HG02981 (cell line): ENCODE data around the gene NPEPPS.
"Not testable (repeated sequence)": the region's sequence is repeated elsewhere in the genome, so short reads cannot be mapped to it uniquely, and the experiment has no call there.

Experiments used
- ATAC-seq: cut with Tn5 transposase; IDR thresholded peaks from one replicate; pipeline ENCODE4 v1.9.1; 2021; ENCODE audit warnings: mild to moderate bottlenecking, moderate library complexity; ENCODE audit not compliant: unreplicated experiment

Gene NPEPPS

DNA sequence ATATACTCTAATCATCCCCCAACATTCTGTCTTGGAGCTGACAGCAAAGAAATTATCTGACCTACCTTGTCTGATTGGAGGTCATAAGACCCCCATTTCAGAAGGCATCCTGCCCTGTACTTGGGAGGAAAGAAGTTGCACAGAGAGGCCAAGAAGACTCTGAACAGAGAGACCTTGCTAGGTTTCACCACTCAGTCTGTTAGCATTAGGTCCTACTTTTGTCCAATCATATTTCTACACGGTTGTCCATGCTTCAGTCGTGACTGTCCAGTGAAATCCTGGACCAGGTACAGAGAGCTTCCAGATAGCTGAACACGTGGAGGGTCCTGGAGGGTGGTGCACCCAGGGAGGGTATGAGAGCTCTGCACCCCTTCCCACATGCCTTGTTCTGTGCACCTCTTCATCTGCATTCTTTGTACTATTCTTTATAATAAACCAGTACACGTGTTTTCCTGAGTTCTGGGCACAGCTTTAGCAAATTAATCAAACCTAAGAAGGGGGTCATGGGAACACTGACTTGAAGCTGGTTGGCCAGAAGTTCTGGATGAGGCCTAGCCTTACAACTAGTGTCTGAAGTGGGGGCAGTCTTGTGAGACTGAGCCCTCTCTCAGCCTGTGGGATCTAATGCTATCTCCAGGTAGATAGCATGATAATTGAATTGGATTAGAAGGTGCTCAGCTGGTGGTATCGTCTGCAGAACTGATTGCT is 30.9 kb downstream of the NPEPPS start:
- not testable (repeated sequence) for ATAC-seq

- ATAC-seq = not testable (repeated sequence)
Observed at GRCh38 chr17:47562406-47562705, 31.4 kb downstream of the NPEPPS start.

GRCh38 chr17:47567261-47567660 is 36.4 kb downstream of the NPEPPS start:
- ATAC-seq = not testable (repeated sequence)

DNA sequence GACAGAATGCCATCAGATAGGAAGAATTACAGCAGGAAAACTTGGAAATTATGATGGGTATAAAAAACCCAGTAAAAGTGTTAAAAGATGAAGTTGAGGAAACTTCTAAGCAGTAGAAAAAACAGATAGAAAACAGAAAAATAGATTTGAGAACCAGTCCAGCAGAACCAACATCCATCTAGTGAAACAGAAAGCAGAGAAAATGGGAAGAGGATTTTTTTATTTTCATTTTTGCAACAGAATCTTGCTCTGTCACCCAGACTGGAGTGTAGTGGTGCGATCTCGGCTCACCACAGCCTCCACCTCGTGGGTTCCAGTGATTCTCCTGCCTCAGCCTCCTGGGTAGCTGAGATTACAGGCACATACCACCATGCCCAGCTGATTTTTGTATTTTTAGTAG is 41.7 kb downstream of the NPEPPS start:
- ATAC-seq = not testable (repeated sequence)

DNA sequence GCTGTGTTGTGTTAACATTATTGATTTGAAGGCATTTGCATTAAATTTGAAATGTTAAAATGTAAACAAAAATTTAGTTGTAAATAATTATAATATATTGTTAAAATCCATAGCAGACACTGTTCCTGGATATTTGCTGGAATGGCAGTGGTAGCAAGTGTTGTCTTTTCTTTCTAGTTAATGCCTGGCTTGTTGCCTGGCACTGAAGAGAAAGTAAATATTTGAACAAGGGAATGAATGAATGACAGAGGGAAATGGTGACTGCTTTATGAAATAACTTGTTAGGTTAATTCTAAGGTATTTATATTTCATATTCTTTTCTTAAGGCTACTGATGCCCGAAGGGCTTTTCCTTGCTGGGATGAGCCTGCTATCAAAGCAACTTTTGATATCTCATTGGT is 51.5 kb downstream of the NPEPPS start:
- ATAC-seq = not testable (repeated sequence)

GRCh38 chr17:47586378-47587055 is 55.6 kb downstream of the NPEPPS start:
- ATAC-seq = not testable (repeated sequence)

GRCh38 chr17:47593522-47593921 is 62.6 kb downstream of the NPEPPS start:
- ATAC-seq = not testable (repeated sequence)

GRCh38 chr17:47603830-47604597 is 73.1 kb downstream of the NPEPPS start:
- ATAC-seq = no peak

- ATAC-seq = no peak
Observed at GRCh38 chr17:47604598-47604927, 73.7 kb downstream of the NPEPPS start.

DNA sequence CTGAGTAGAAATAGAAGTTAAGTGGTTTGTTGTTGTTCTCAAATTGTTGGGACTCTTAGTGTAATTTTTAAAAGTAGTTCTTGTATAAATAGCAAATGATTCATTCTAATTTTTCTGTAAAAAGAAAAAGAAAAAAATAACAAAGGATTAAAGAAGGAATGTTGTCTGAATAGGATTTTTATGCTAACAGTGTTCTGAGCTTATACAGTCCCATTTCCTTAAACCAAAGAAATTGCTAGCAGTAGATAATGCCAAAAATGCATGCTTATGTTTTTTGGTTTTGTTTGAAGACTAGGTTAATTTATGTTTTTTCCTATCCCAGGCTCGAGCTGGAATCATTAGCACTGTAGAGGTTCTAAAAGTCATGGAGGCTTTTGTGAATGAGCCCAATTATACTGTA is 74.1 kb downstream of the NPEPPS start:
- ATAC-seq = no peak

DNA sequence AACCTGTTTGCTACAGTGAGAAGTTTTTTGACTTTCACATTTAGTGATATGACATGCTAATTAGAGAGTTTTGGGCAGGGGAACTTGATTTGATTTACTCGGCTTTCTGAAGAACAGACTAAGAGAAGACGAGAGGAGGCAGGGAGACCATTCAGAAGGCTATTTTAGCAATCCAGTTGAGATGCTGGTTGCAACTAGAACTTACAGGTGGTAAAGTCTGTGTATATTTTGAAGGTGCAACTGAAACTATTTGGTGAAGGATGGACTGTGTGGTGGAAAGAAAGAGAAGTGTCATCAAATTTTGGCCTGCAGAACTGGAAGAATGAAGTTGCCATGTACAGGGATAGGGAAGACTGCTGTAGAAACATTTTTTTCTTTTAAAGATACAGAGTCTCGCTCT is 76.6 kb downstream of the NPEPPS start:
- no peak for ATAC-seq

DNA sequence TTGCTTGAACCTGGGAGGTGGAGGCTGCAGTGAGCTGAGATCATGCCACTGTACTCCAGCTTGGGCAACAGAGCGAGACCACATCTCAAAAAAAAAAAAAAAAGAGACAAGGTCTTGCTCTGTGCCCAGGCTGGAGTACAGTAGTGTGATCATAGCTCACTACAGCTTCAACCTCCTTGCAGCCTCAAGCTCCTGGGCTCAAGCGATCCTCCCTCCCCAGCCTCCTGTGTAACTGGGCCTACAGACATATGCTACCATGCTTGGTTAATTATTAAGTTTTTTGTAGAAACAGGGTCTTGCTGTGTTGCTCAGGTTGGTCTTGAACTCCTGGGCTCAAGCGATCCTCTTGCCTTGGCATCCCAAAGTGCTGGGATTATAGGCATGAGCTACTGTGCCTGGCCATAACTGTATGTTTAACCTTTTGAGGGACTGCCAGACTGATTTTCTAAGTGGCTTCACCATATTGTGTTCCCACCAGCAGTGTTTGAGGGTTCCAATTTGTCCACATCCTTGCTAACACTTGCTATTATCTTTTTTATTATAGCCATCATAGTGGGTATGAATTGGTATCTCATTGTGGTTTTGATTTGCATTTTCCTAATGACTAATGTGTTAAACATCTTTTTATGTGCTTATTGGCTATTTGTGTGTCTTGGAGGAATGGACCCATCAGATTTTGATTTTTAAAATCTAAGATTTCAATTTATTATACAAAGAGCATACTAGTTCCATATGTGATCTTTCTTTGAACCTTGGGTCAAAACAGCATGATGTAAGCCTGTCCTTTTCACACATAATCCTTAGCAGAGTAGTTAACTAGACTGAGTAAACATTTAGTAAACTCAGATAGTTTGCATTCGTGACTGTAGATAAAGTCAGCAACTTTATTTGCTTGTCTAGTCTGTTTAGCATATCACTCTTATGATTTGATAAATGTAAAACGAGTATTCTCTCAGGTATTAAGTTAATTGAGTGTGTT is 80.8 kb downstream of the NPEPPS start:
- ATAC-seq = no peak

DNA sequence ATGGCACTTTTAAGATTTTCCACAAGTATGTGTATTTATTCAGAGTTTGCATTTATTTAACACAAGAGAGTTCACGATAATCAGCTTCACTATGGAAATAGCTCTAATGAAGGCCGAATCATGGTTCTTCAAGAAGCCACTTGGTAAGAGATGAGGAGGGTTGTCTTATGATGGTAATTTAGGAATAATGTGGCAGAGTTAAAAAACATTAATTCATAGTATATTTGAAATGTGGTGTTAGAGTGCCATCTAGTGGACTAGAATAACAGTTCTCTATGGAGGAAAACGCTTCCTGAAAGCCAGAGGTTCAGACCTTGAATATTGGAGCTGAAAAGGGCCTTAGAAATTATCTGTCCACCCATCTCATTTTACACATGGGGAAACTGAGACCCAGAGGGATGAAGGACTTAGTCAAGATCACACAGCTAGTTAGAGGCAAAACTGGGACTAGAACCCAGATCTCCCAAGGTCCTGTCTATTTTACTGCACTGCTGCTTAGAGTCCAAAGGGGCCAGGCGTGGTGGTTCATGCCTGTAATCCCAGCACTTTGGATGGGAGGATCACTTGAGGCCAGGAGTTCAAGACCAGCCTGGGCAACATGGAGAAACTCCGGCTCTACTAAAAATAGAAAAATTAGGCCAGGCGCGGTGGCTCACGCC is 85.0 kb downstream of the NPEPPS start:
- ATAC-seq = no peak

- ATAC-seq = no peak
Observed at GRCh38 chr17:47618410-47618809, 87.5 kb downstream of the NPEPPS start.

- no peak for ATAC-seq
Observed at GRCh38 chr17:47620503-47621245, 89.8 kb downstream of the NPEPPS start.

DNA sequence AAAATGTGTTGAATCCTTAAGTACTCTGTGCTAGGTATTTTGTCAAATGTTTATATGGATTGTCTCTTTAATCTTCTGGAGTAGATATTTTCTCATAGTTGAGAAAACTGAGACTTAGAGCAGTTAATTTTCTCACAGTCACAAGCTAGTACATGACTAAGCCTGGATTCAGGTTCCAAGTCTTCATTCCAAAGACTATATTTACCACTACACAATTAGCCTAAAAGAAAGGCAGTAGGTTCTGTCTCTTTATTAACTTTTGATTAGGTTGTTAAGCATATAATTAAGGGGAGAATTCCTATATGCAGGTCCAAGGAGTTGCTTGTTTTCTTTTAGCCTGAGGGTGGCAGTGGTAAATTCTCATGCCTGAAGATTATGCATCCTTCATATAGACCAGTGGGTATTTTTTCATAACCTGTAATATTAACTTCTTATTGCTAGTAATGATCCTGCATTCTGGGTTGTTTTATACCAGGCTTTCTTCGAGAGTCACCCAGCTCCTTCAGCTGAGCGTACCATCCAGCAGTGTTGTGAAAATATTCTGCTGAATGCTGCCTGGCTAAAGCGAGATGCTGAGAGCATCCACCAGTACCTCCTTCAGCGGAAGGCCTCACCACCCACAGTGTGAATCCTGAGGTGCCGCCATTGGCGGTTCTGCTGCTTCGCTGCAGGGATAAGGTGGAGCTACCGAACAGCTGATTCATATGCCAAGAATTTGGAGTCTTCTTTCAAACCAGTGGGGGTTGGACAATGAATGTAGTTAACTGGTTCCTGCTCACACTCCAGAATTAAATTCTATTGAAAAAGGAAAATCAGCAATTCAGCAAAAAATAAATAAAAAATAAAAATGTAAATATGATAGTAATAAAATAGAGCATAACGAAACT is 90.6 kb downstream of the NPEPPS start:
- no peak for ATAC-seq

DNA sequence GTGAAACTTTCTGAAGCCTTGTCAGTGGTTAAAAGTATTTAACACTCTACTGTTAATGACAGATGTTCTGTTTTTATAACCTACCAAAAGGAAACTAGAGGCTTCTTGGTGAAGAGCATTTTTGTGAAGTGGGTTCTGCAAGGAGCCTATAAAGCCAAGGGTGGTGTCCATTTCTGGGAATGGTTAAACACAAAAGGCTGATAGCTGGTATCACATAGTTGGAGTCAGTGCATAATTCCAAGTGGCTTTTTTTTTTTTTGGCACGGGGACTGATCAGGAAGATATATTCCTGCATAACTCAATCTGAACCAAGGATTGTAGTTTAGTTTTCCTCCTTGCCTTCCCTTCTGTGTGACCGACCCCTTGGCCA is 91.3 kb downstream of the NPEPPS start:
- no peak for ATAC-seq

DNA sequence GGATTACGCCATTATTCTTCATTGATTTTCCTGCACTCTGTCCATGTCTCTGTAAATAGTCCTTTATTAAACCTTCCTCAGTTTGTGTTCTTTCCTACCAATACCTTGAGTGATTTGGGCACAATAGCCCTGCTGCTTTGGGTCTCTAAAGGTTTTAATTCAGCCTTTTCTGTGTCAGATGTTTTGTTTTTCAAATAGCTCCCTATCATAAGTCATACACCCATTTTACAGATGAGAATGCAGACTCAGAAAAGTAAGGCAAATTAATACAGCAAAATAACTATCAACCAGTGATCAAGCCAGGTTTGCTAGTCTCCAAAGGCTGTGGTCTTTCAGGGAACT is 93.8 kb downstream of the NPEPPS start:
- no peak for ATAC-seq

DNA sequence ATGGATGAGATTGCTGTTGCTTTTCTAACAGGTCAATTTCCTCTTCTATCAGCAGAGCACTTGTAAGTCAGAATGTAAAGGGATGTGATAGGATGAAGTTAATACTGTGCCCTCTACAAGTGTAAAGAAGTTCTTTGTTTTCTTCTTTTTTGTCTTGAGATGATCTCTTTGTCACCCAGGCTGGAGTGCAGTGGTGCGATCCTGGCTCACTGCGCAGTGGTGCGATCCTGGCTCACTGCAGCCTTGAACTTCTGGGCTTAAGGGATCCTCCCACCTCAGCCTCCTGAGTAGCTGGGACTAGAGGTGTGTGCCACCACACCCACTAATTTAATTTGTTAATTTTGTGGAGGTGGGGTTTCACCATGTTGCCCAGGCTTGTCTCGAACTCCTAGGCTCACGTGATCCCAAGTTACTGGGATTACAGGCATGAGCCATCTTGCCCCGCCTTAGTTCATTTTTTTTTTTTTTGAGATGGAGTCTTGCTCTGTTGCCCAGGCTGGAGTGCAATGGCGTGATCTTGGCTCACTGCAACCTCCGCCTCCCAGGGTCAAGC is 97.2 kb downstream of the NPEPPS start:
- no peak for ATAC-seq
